IPS DF 6.9 (cell line): ENCODE results near the gene ITGA11.

Experiments
- DNase-seq: peaks from one replicate; pipeline ENCODE4 v3.0.0-alpha.2; 2013; ENCODE audit warnings: low read depth, low spot score
- H3K27ac ChIP-seq: one replicate; pipeline ENCODE4 v1.5.1; 2013; ENCODE audit warnings: low read length, control low read depth
- H3K27me3 ChIP-seq: 2 replicates; pipeline ENCODE4 v1.6.1; 2013; ENCODE audit warnings: mild to moderate bottlenecking, low read length; ENCODE audit not compliant: control insufficient read depth, insufficient read depth
- H3K36me3 ChIP-seq: 2 replicates; pipeline ENCODE4 v1.6.1; 2013; ENCODE audit warnings: low read length; ENCODE audit not compliant: control insufficient read depth, insufficient read depth
- H3K4me1 ChIP-seq: 2 replicates; pipeline ENCODE4 v1.6.1; 2013; ENCODE audit warnings: low read length; ENCODE audit not compliant: control insufficient read depth, insufficient read depth
- H3K4me3 ChIP-seq: 2 replicates; pipeline ENCODE4 v1.5.1; 2013; ENCODE audit warnings: mild to moderate bottlenecking, low read length
- H3K9me3 ChIP-seq: 2 replicates; pipeline ENCODE4 v1.6.1; 2013; ENCODE audit warnings: low read length, inconsistent platforms; ENCODE audit not compliant: control insufficient read depth, insufficient read depth
- WGBS: extraction: QIAGEN DNeasy Blood & Tissue Kit; methylation state at CpG from one replicate; pipeline ENCODE4 v1.1.7; 2013; ENCODE audit warnings: mixed read lengths, missing lambda C conversion rate; ENCODE audit not compliant: insufficient read length, insufficient coverage; 5-methylcytosine and 5-hydroxymethylcytosine counted together

Gene ITGA11

DNA sequence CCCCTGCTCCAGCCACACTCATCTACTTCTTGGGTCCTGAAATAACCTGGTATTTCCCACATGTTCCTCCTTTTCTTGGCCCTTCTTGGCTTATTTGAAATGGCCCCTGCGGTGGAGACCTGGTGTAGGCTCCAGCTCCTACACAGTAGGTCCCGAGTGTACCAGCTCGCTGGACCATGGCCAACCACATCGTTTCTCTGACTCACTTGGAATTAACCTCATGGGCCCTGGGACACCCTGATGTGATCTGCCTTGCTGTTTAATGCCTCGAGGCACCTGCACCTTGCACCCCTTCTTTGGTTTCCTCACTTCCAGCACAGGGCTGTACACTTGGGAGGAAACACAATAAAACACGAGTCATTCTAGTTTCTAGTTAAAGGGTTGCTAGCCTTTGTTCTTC, 94.1 kb downstream of the ITGA11 start:
- Histone ChIP-seq H3K4me1 (peaks cover 1% of the 10 kb centered on the region; the same call in 1 of the 2 replicates), H3K27me3 (no peaks in the 10 kb centered on the region), H3K36me3 (no peaks in the 10 kb centered on the region), H3K27ac (no peak overlapping the region), H3K4me3 (no peak overlapping the region), H3K9me3 (no peaks in the 10 kb centered on the region)
- DNase-seq = no peak
- no CpG with 5 or more reads among the region's 6 CpGs for whole genome bisulfite sequencing

DNA sequence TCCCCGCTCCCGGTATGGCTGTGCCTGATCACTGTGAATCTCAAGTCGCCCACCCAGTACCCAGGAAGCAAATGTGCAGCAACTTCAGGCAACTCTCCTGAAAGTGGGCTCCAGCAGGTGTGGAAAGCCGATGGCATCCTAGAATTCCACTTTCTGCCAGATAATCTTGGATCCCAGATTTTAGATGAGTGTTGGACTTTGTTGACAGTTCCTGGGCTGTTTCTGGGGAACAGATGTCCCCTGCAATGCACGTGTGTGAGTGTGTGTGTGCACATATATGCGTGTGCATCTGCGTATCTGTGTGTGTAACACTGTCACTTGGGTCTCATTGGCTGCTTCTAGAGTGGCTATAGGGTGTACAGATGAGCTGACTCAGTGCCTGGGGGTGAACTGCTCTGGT, 95.4 kb downstream of the ITGA11 start:
- H3K4me3 ChIP-seq = no peak overlapping the region
- H3K4me1 ChIP-seq = peaks cover 1% of the 10 kb centered on the region; the same call in 1 of the 2 replicates
- no peaks in the 10 kb centered on the region for H3K36me3 ChIP-seq
- H3K27ac ChIP-seq = no peak overlapping the region
- H3K27me3 ChIP-seq = no peaks in the 10 kb centered on the region
- no CpG with 5 or more reads among the region's 7 CpGs for WGBS
- H3K9me3 ChIP-seq = no peaks in the 10 kb centered on the region
- no peak for DNase-seq

- H3K27me3 ChIP-seq = no peaks in the 10 kb centered on the region
- no peak for DNase-seq
- WGBS = no CpG with 5 or more reads among the region's 14 CpGs
- H3K4me3 ChIP-seq = no peak overlapping the region
- no peaks in the 10 kb centered on the region for H3K9me3 ChIP-seq
- H3K27ac ChIP-seq = no peak overlapping the region
- peaks cover 1% of the 10 kb centered on the region; the same call in 1 of the 2 replicates for H3K4me1 ChIP-seq
- H3K36me3 ChIP-seq = no peaks in the 10 kb centered on the region
These were observed 96.3 kb downstream of the ITGA11 start for GRCh38 chr15:68335655-68336054.

DNA sequence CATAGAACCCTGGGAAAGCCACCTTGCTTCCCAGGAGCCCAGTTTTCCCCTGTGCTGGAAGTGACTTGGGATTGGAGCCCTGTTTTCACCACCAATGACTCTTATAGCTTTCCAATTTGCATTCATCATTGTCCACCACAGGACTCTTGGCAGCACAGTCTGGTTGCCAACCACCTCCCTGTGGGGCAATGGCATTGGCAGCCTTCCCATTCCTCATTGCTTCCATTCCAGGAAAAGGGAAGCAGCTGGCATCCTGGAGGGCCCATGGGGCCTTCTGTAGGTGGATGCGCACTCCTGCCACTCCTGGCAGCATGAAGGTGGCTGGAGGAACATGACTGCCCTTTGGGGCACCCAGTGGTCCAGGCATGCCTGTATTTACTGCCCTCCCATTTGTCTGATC, 96.7 kb downstream of the ITGA11 start:
- peaks cover 1% of the 10 kb centered on the region; the same call in 1 of the 2 replicates for H3K4me1 ChIP-seq
- H3K36me3 ChIP-seq = no peaks in the 10 kb centered on the region
- no peak overlapping the region for H3K27ac ChIP-seq
- H3K4me3 ChIP-seq = no peak overlapping the region
- WGBS = no CpG with 5 or more reads among the region's 1 CpG
- no peaks in the 10 kb centered on the region for H3K9me3 ChIP-seq
- no peaks in the 10 kb centered on the region for H3K27me3 ChIP-seq
- DNase-seq = no peak

- no peak for DNase-seq
- Histone ChIP-seq H3K4me1 (peaks cover 1% of the 10 kb centered on the region; the same call in 1 of the 2 replicates), H3K36me3 (no peaks in the 10 kb centered on the region), H3K27ac (no peak overlapping the region), H3K27me3 (no peaks in the 10 kb centered on the region), H3K9me3 (no peaks in the 10 kb centered on the region), H3K4me3 (no peak overlapping the region)
- WGBS = no CpG with 5 or more reads among the region's 9 CpGs
These were observed 97.3 kb downstream of the ITGA11 start for GRCh38 chr15:68334661-68335124.

- no peak overlapping the region for H3K4me3 ChIP-seq
- H3K36me3 ChIP-seq = no peaks in the 10 kb centered on the region
- H3K9me3 ChIP-seq = no peaks in the 10 kb centered on the region
- H3K4me1 ChIP-seq = peaks cover 1% of the 10 kb centered on the region; the same call in 1 of the 2 replicates
- WGBS = no CpG with 5 or more reads among the region's 8 CpGs
- no peak overlapping the region for H3K27ac ChIP-seq
- no peaks in the 10 kb centered on the region for H3K27me3 ChIP-seq
- no peak for DNase-seq
These were observed 98.0 kb downstream of the ITGA11 start for GRCh38 chr15:68333775-68334470.

- no CpG with 5 or more reads among the region's 21 CpGs for WGBS
- Histone ChIP-seq H3K9me3 (no peaks in the 10 kb centered on the region), H3K4me3 (no peak overlapping the region), H3K27ac (no peak overlapping the region), H3K27me3 (no peaks in the 10 kb centered on the region), H3K36me3 (no peaks in the 10 kb centered on the region), H3K4me1 (peaks cover 1% of the 10 kb centered on the region; the same call in 1 of the 2 replicates)
- no peak for DNase-seq
These were observed 99.7 kb downstream of the ITGA11 start for GRCh38 chr15:68332266-68332665.

DNA sequence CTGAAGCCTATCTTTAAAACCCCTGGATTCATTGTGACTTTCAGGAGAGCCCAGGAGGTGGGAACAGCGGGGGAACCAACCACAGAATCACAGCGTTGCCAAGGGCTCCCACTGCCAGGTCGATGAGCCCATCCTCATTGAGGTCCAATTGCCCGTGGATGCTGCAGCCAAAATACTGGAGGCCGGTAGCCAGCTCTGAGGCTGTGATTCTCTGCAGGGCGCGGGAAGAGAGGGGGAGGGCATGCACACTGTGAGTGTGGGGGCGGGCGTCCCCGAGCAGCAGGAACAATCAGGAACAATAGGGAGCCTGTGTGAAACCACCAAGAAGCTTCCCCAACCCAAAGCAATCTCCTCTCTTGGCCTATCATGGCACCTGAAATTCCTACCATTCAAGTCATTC, 101.1 kb downstream of the ITGA11 start:
- Histone ChIP-seq H3K27me3 (no peaks in the 10 kb centered on the region), H3K4me3 (no peak overlapping the region), H3K4me1 (peaks cover 3% of the 10 kb centered on the region; the same call in 1 of the 2 replicates), H3K36me3 (no peaks in the 10 kb centered on the region), H3K27ac (no peak overlapping the region), H3K9me3 (no peaks in the 10 kb centered on the region)
- DNase-seq = no peak
- no CpG with 5 or more reads among the region's 10 CpGs for WGBS

DNA sequence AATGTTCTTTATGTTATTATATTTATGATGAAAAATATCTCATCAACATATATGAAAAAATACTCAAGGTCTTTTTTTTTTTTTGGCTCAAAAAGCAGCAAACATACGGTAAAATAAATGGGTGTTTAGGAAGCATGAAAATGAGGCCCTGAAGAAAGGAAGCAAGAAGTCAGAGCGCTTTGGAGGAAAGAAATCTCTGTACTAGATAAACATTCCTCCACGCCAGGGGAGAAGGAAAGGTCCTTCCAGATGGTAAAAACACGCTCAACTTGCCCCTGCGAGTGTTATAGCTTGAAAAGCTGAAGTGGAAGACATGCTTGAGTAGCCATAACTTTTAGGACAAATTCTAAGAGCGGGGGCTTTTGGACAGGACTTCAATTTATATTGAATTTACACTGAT, 101.5 kb downstream of the ITGA11 start:
- no CpG with 5 or more reads among the region's 6 CpGs for whole genome bisulfite sequencing
- Histone ChIP-seq H3K9me3 (no peaks in the 10 kb centered on the region), H3K4me1 (0 out of 2 replicates have a peak, but pooled peaks cover 1% of the 10 kb centered on the region), H3K4me3 (no peak overlapping the region), H3K36me3 (no peaks in the 10 kb centered on the region), H3K27me3 (no peaks in the 10 kb centered on the region), H3K27ac (no peak overlapping the region)
- no peak for DNase-seq

DNA sequence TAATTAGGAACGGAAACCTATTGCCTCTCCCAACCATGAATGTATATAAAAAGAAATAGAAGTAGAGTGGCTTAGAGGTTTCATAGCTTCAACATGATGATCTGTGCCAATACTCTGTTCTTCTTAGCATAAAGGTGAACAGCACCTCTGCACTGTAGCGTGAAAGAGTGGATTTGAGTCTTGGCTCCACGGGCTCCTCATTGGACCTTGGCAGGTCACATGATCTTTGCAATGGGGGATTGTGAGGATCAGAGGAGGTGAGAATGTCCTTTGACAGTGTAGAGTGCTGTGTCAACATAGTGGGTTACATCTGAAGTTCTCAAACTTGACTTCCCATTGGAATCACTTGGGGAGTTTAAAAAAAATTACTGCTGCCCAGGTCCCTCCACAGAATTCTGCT, 103.0 kb downstream of the ITGA11 start:
- H3K9me3 ChIP-seq = no peaks in the 10 kb centered on the region
- H3K27me3 ChIP-seq = no peaks in the 10 kb centered on the region

GRCh38 chr15:68328443-68328842, 103.5 kb downstream of the ITGA11 start:
- Histone ChIP-seq H3K9me3 (no peaks in the 10 kb centered on the region), H3K4me3 (no peak overlapping the region), H3K27me3 (no peaks in the 10 kb centered on the region), H3K4me1 (0 out of 2 replicates have a peak, but pooled peaks cover 1% of the 10 kb centered on the region), H3K27ac (no peak overlapping the region), H3K36me3 (no peaks in the 10 kb centered on the region)
- no peak for DNase-seq
- WGBS = no CpG with 5 or more reads among the region's 8 CpGs

More for the DNA sequence above, 103.0 kb downstream of the ITGA11 start:
- Histone ChIP-seq H3K27ac (no peak overlapping the region), H3K36me3 (no peaks in the 10 kb centered on the region), H3K4me1 (0 out of 2 replicates have a peak, but pooled peaks cover 1% of the 10 kb centered on the region), H3K4me3 (no peak overlapping the region)
- no CpG with 5 or more reads among the region's 3 CpGs for WGBS
- no peak for DNase-seq
